ENCODE measurements around the gene TRUB2. TPM values are rescaled to one million over a fixed set of nuclear protein-coding genes. Genes with fewer than 3 reads are reported as not detected.
A peak's percentile ranks its signal among the peaks of the same experiment; 100 is the strongest.
"Not testable (repeated sequence)": the region's sequence is repeated elsewhere in the genome, so short reads cannot be mapped to it uniquely, and the experiment has no call there.

Gene TRUB2
- polyA plus RNA-seq, 1 donor, result 30.2 TPM

GRCh38 chr9:128341435-128341849 lies 19.2 kb upstream of the TRUB2 start:
- H3K27me3 ChIP-seq (ENCODE audit: control insufficient read depth, insufficient read depth, low read length), result no peaks in the 10 kb centered on the region
- H3K36me3 ChIP-seq (ENCODE audit: control insufficient read depth, insufficient read depth, low read length), result peaks cover 33% of the 10 kb centered on the region
- H3K9me3 ChIP-seq (ENCODE audit: control insufficient read depth, low read depth, low read length), result peaks cover 4% of the 10 kb centered on the region
- no CpG with 5 or more reads among the region's 13 CpGs for WGBS (ENCODE audit: insufficient coverage, low lambda C conversion rate)
- peaks cover 21% of the 10 kb centered on the region for H3K4me1 ChIP-seq (ENCODE audit: control insufficient read depth, insufficient read depth, low read length)
- DNase-seq, result peak; percentile 62 to 75
- peak overlapping the region; percentile 68 for H3K27ac ChIP-seq (ENCODE audit: low read length)
- peak overlapping the region; percentile 78 for H3K4me3 ChIP-seq (ENCODE audit: low read length)

DNA sequence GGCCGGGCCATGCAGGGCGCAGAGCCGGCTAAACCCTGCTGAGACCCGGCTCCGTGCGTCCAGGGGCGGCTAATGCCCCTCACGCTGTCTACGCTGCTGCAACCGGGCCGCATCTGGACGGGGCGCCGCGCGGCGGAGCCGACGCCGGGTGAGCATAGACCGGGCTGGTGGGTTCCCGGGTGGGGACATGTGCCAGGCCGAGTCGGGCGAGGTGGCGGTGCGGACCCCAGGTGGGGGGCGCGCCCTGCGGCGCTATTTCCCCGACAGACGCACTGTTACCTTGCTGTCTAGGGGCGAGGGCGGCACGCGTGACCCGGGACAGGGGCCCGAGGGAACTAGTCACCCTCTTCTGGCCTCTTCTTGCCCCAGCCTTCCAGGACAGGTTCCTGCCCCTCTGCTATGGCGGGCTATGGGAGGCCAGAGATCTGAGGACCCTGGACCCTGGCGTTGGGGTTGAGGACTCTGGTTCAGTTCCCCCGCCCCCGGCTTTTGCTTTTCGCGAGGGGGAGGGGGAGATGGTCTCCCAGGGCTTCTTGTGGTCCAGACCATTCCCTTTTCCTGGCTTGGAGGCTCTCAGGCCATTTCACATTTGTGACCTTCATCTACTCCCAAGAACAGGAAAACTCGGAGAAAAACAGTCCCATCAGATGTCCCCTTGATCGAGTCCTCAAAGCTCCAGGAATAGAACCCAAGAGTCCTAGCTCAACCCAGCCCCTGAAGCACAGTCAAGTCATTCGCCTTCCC lies 18.6 kb upstream of the TRUB2 start:
- Histone ChIP-seq H3K36me3 (ENCODE audit: control insufficient read depth, insufficient read depth, low read length) (peaks cover 31% of the 10 kb centered on the region), H3K4me1 (ENCODE audit: control insufficient read depth, insufficient read depth, low read length) (peaks cover 21% of the 10 kb centered on the region), H3K4me3 (ENCODE audit: low read length) (peak overlapping the region; percentile 78), H3K27ac (ENCODE audit: low read length) (peak overlapping the region; percentile 68), H3K27me3 (ENCODE audit: control insufficient read depth, insufficient read depth, low read length) (no peaks in the 10 kb centered on the region), H3K9me3 (ENCODE audit: control insufficient read depth, low read depth, low read length) (peaks cover 4% of the 10 kb centered on the region)
- no peak for DNase-seq
- WGBS (ENCODE audit: insufficient coverage, low lambda C conversion rate), result no CpG with 5 or more reads among the region's 48 CpGs

DNA sequence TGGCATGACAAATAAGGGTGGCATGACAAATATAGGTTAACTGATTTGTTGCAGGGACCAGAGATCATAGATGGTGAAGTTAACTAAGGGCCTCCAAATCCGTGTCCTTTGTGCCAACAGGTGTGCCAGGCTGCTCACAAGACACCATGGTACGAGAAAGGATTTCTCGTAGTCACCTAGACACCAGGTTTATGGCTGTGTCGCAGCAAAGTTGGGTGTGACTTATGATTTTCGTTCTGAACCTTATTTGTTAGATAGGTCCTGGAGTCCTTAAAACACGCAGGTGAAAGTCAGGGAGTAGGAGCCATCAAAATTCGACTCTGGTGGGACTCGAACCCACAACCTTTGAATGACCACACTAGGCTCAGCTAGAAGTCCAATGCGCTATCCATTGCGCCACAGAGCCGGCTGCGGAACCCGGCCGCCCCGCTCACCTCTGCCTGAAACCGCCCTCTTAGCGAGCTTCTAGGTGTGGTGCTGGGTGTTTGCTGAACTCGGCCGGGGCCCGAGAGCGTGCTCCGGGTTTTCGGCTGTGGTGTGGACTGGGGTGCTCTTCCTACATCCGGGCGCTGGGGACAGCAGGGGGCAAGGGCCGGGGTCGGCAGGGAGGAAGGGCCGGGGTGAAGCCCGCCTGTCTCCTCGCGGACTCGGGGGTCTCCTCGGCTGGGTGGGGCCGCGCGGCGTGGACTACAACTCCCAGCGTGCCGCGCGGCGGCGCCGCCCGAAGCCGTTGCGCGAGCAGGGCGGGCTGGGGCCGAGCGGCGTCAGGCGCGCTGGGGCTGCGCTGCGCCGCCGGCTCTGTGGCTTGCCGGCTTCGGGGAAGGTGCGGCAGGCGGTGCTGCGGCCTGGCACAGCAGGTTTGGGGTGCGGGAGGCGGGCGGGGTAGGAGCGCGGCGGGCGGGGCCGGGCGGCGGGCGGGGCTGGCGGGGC lies 17.8 kb upstream of the TRUB2 start, which contains the start of gene SLC27A4:
TSS of gene SLC27A4 (plus strand) at position 767 of the 930 bp plus-strand sequence. CDS start 2,606 bp downstream, outside the sequence.
- DNase-seq, result peak; percentile 79 to 90
- peak within 1 kb of the TSS; percentile 82 for H3K4me3 ChIP-seq (ENCODE audit: low read length)
- peak within 1 kb of the TSS; percentile 86 for H3K27ac ChIP-seq (ENCODE audit: low read length)
- H3K9me3 ChIP-seq (ENCODE audit: control insufficient read depth, low read depth, low read length), result peaks cover 4% of the 10 kb centered on the region
- peaks cover 21% of the 10 kb centered on the region for H3K4me1 ChIP-seq (ENCODE audit: control insufficient read depth, insufficient read depth, low read length)
- H3K27me3 ChIP-seq (ENCODE audit: control insufficient read depth, insufficient read depth, low read length), result no peaks in the 10 kb centered on the region
- WGBS (ENCODE audit: insufficient coverage, low lambda C conversion rate), result no CpG with 5 or more reads among the region's 75 CpGs
- H3K36me3 ChIP-seq (ENCODE audit: control insufficient read depth, insufficient read depth, low read length), result peaks cover 23% of the 10 kb centered on the region

DNA sequence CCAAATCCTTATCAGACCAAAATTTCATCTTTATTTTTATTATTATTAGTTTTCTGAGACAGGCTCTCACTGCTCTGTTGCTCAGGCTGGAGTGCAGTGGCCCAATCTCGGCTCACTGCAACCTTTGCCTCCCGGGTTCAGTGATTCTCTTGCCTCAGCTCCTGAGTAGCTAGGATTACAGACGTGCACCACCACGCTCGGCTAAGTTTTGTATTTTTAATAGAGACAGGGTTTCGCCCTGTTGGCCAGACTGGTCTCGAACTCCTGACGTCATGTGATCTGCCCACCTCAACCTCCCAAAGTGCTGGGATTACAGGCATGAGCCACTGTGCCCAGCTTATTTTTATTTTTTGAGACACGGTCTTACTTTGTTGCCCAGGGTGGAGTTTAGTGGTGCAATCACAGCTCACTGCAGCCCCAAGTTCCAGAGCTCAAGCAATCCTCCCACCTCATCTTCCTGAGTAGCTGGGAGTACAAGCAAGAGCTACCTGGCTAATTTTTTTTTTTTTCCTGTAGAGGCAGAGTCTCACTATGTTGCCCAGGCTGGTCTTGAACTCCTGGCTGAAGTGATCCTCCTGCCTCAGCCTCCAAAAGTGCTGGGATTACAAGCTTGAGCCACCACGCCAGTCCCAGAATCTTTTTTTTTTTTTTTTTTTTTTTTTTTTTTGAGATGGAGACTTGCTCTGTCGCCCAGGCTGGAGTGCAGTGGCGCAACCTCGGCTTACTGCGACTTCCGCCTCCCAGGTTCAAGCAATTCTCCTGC lies 16.8 kb upstream of the TRUB2 start:
- H3K9me3 ChIP-seq (ENCODE audit: control insufficient read depth, low read depth, low read length); H3K4me3 ChIP-seq (ENCODE audit: low read length); H3K27ac ChIP-seq (ENCODE audit: low read length); DNase-seq; H3K27me3 ChIP-seq (ENCODE audit: control insufficient read depth, insufficient read depth, low read length): not testable (repeated sequence)
- WGBS (ENCODE audit: insufficient coverage, low lambda C conversion rate), result no CpG with 5 or more reads among the region's 15 CpGs
- Histone ChIP-seq H3K4me1 (ENCODE audit: control insufficient read depth, insufficient read depth, low read length) (peaks cover 21% of the 10 kb centered on the region), H3K36me3 (ENCODE audit: control insufficient read depth, insufficient read depth, low read length) (peaks cover 18% of the 10 kb centered on the region)

GRCh38 chr9:128337936-128338335 lies 15.7 kb upstream of the TRUB2 start:
- H3K36me3 ChIP-seq (ENCODE audit: control insufficient read depth, insufficient read depth, low read length), result peaks cover 14% of the 10 kb centered on the region
- peaks cover 22% of the 10 kb centered on the region for H3K4me1 ChIP-seq (ENCODE audit: control insufficient read depth, insufficient read depth, low read length)
- H3K27me3 ChIP-seq (ENCODE audit: control insufficient read depth, insufficient read depth, low read length), result no peaks in the 10 kb centered on the region
- peaks cover 4% of the 10 kb centered on the region for H3K9me3 ChIP-seq (ENCODE audit: control insufficient read depth, low read depth, low read length)
- no CpG with 5 or more reads among the region's 7 CpGs for WGBS (ENCODE audit: insufficient coverage, low lambda C conversion rate)
- H3K27ac ChIP-seq (ENCODE audit: low read length), result no peak overlapping the region
- no peak overlapping the region for H3K4me3 ChIP-seq (ENCODE audit: low read length)
- no peak for DNase-seq

DNA sequence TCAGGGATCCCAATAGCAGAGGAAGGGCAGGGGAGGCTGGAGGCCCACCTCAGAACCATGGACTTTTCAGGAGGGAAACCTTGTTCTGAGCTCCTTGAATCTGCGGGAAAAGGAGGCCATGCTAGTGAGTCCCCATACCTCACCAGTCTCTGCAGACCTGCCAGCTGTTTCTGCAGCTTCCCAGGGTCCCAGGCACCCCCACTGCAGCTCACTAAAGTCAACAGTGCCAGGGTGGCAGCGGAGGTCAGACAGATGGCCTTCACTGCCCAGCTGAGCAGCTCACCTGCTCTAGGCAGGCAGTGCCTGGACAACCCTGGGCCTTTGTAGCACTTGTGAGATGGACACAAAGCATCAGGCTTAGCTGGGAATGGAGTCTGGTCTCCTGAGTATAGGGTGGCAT lies 13.7 kb upstream of the TRUB2 start:
- no peaks in the 10 kb centered on the region for H3K27me3 ChIP-seq (ENCODE audit: control insufficient read depth, insufficient read depth, low read length)
- H3K27ac ChIP-seq (ENCODE audit: low read length), result no peak overlapping the region
- peaks cover 4% of the 10 kb centered on the region for H3K9me3 ChIP-seq (ENCODE audit: control insufficient read depth, low read depth, low read length)
- peaks cover 21% of the 10 kb centered on the region for H3K36me3 ChIP-seq (ENCODE audit: control insufficient read depth, insufficient read depth, low read length)
- DNase-seq, result no peak
- H3K4me1 ChIP-seq (ENCODE audit: control insufficient read depth, insufficient read depth, low read length), result peaks cover 23% of the 10 kb centered on the region
- no CpG with 5 or more reads among the region's 2 CpGs for WGBS (ENCODE audit: insufficient coverage, low lambda C conversion rate)
- H3K4me3 ChIP-seq (ENCODE audit: low read length), result no peak overlapping the region

DNA sequence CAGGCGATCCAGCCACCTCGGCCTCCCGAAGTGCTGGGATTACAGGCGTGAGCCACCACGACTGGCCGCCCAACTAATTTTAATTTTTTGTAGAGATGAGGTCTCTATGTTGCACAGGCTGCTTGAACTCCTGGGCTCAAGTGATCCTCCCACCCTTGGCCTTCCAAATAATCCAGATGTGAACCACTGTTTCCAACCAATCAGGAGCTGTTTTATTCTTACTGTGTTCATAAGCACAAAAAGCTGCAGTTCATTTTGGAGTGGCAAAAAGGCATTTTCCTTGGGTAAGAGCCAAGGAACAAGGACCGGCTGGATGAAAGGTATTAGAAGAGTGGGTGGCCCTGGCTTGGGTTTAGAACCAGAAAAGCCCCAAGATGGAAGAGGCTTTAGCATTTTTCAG lies 12.9 kb upstream of the TRUB2 start:
- Histone ChIP-seq H3K4me1 (ENCODE audit: control insufficient read depth, insufficient read depth, low read length) (peaks cover 22% of the 10 kb centered on the region), H3K27ac (ENCODE audit: low read length) (no peak overlapping the region), H3K27me3 (ENCODE audit: control insufficient read depth, insufficient read depth, low read length) (no peaks in the 10 kb centered on the region), H3K36me3 (ENCODE audit: control insufficient read depth, insufficient read depth, low read length) (peaks cover 21% of the 10 kb centered on the region), H3K9me3 (ENCODE audit: control insufficient read depth, low read depth, low read length) (no peaks in the 10 kb centered on the region), H3K4me3 (ENCODE audit: low read length) (no peak overlapping the region)
- WGBS (ENCODE audit: insufficient coverage, low lambda C conversion rate), result no CpG with 5 or more reads among the region's 7 CpGs
- DNase-seq, result no peak

- H3K27me3 ChIP-seq (ENCODE audit: control insufficient read depth, insufficient read depth, low read length), result no peaks in the 10 kb centered on the region
- peak; percentile 63 to 81 for DNase-seq
- H3K9me3 ChIP-seq (ENCODE audit: control insufficient read depth, low read depth, low read length), result no peaks in the 10 kb centered on the region
- peak overlapping the region; percentile 40 for H3K27ac ChIP-seq (ENCODE audit: low read length)
- WGBS (ENCODE audit: insufficient coverage, low lambda C conversion rate), result no CpG with 5 or more reads among the region's 11 CpGs
- H3K36me3 ChIP-seq (ENCODE audit: control insufficient read depth, insufficient read depth, low read length), result peaks cover 21% of the 10 kb centered on the region
- no peak overlapping the region for H3K4me3 ChIP-seq (ENCODE audit: low read length)
- peaks cover 31% of the 10 kb centered on the region for H3K4me1 ChIP-seq (ENCODE audit: control insufficient read depth, insufficient read depth, low read length)
Measured at GRCh38 chr9:128333451-128333869, 11.2 kb upstream of the TRUB2 start.

DNA sequence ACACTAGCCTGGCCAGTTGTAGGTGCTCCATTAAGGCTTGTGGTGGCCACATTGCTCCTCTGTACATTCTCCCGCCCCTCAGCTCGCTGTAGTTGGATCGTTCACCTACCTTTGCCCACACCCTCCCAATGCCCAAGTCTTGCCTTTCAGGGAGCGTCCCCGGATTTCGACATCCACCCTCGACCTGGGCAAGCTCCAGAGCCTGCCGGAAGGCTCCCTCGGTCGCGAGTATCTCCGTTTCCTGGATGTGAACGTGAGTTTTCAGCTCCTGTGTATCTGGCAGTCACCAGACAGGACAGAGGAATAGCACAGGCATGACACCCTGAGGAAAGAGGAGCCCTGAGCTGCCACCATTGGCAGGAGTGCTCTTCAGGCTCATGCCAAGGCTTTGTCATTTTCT lies 3.4 kb upstream of the TRUB2 start:
- no peak for DNase-seq
- Histone ChIP-seq H3K27me3 (ENCODE audit: control insufficient read depth, insufficient read depth, low read length) (no peaks in the 10 kb centered on the region), H3K36me3 (ENCODE audit: control insufficient read depth, insufficient read depth, low read length) (peaks cover 35% of the 10 kb centered on the region), H3K4me1 (ENCODE audit: control insufficient read depth, insufficient read depth, low read length) (peaks cover 28% of the 10 kb centered on the region), H3K9me3 (ENCODE audit: control insufficient read depth, low read depth, low read length) (peaks cover 3% of the 10 kb centered on the region), H3K27ac (ENCODE audit: low read length) (no peak overlapping the region), H3K4me3 (ENCODE audit: low read length) (no peak overlapping the region)
- WGBS (ENCODE audit: insufficient coverage, low lambda C conversion rate), result no CpG with 5 or more reads among the region's 13 CpGs

DNA sequence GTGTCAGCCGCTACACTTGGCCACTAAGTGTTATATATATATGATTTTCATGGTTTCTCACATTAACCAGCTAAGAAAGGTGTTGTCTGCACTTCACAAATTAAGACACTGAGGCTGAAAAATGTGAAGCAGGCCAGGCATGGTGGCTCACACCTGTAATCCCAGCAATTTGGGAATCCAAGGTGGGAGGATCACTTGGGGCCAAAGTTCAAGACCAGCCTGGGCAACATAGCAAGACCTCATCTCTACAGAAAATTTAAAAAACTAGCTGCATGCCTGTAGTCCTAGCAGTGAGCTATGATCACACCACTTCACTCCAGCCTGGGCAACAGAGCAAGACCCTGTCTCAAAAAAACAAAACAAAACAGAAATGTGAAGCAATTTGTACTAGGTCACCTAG lies 2.2 kb upstream of the TRUB2 start:
- Histone ChIP-seq H3K27ac (ENCODE audit: low read length) (no peak overlapping the region), H3K4me3 (ENCODE audit: low read length) (no peak overlapping the region), H3K27me3 (ENCODE audit: control insufficient read depth, insufficient read depth, low read length) (no peaks in the 10 kb centered on the region), H3K9me3 (ENCODE audit: control insufficient read depth, low read depth, low read length) (peaks cover 3% of the 10 kb centered on the region), H3K36me3 (ENCODE audit: control insufficient read depth, insufficient read depth, low read length) (peaks cover 38% of the 10 kb centered on the region), H3K4me1 (ENCODE audit: control insufficient read depth, insufficient read depth, low read length) (peaks cover 27% of the 10 kb centered on the region)
- DNase-seq, result no peak
- WGBS (ENCODE audit: insufficient coverage, low lambda C conversion rate), result no CpG with 5 or more reads among the region's 1 CpG
